ENCODE results near the gene HMG20B.

DNA sequence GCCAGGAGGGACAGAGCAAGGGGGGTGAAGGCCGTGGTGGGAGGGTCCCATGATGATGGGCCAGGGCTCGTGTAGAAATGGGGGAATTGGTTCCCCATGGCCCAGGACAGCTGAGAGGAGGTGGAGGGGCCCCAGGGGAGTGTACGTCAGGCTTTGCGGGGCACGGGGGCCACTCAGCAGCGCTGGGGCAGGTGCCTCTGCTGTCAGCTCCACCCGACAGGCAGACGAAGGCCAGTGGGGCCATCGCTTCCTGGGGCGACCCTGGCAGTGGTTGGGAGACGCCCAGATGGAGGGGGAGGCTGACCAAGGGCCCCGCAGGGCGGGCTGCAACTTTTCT, 35.7 kb upstream of the HMG20B start:
- TF ChIP-seq, protein P1, sequence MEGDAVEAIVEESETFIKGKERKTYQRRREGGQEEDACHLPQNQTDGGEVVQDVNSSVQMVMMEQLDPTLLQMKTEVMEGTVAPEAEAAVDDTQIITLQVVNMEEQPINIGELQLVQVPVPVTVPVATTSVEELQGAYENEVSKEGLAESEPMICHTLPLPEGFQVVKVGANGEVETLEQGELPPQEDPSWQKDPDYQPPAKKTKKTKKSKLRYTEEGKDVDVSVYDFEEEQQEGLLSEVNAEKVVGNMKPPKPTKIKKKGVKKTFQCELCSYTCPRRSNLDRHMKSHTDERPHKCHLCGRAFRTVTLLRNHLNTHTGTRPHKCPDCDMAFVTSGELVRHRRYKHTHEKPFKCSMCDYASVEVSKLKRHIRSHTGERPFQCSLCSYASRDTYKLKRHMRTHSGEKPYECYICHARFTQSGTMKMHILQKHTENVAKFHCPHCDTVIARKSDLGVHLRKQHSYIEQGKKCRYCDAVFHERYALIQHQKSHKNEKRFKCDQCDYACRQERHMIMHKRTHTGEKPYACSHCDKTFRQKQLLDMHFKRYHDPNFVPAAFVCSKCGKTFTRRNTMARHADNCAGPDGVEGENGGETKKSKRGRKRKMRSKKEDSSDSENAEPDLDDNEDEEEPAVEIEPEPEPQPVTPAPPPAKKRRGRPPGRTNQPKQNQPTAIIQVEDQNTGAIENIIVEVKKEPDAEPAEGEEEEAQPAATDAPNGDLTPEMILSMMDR (IDR thresholded peaks at IDR 0.05; ENCODE audit: poor library complexity), result no peak
- TF ChIP-seq EZH2phosphoT487 (IDR thresholded peaks at IDR 0.05; ENCODE audit: low read depth, severe bottlenecking, unreplicated experiment), result no peak
